GM18499 (cell line): ENCODE measurements around the gene ZNF669.
"Not testable (repeated sequence)": the region's sequence is repeated elsewhere in the genome, so short reads cannot be mapped to it uniquely, and the experiment has no call there.

ENCODE experiments used
- ATAC-seq: cut with Tn5 transposase; IDR thresholded peaks from one replicate; pipeline ENCODE4 v1.9.1; 2021; ENCODE audit warnings: moderate number of reproducible peaks; ENCODE audit not compliant: insufficient read depth, unreplicated experiment

ZNF669 gene

GRCh38 chr1:247103859-247104591 is at the start of gene ZNF669:
Gene ZNF669, minus strand, starts transcription at chr1:247104356. Its CDS starts 157 bp downstream, at chr1:247104199.
- peak; percentile 99 for ATAC-seq

GRCh38 chr1:247147781-247148180 is 43.6 kb upstream of the ZNF669 start:
- ATAC-seq = no peak

- not testable (repeated sequence) for ATAC-seq
These were observed 43.0 kb upstream of the ZNF669 start for GRCh38 chr1:247147120-247147519.

- no peak for ATAC-seq
These were observed 42.5 kb upstream of the ZNF669 start for GRCh38 chr1:247146671-247147070.

GRCh38 chr1:247145279-247145678 is 41.1 kb upstream of the ZNF669 start:
- no peak for ATAC-seq

- not testable (repeated sequence) for ATAC-seq
These were observed 35.4 kb upstream of the ZNF669 start for GRCh38 chr1:247139557-247139956.

- no peak for ATAC-seq
These were observed 27.1 kb upstream of the ZNF669 start for GRCh38 chr1:247131236-247131635.

- not testable (repeated sequence) for ATAC-seq
These were observed 23.5 kb upstream of the ZNF669 start for GRCh38 chr1:247127519-247128282.

- peak; percentile 15 for ATAC-seq
These were observed 22.4 kb upstream of the ZNF669 start for GRCh38 chr1:247126601-247127000.

GRCh38 chr1:247126166-247126565 is 22.0 kb upstream of the ZNF669 start:
- ATAC-seq = peak; percentile 97

- ATAC-seq = no peak
These were observed 17.2 kb upstream of the ZNF669 start for GRCh38 chr1:247121382-247121781.

- not testable (repeated sequence) for ATAC-seq
These were observed 16.2 kb upstream of the ZNF669 start for GRCh38 chr1:247120408-247120668.

- ATAC-seq = no peak
These were observed 15.6 kb upstream of the ZNF669 start for GRCh38 chr1:247119600-247120407.

GRCh38 chr1:247118946-247119446 is 14.8 kb upstream of the ZNF669 start:
- ATAC-seq = no peak

- ATAC-seq = no peak
These were observed 11.4 kb upstream of the ZNF669 start for GRCh38 chr1:247115545-247115944.

GRCh38 chr1:247115141-247115510 is 11.0 kb upstream of the ZNF669 start:
- no peak for ATAC-seq

GRCh38 chr1:247114351-247115140 is 10.4 kb upstream of the ZNF669 start:
- no peak for ATAC-seq

GRCh38 chr1:247113733-247114271 is 9.6 kb upstream of the ZNF669 start:
- no peak for ATAC-seq

GRCh38 chr1:247113094-247113497 is 8.9 kb upstream of the ZNF669 start:
- ATAC-seq = no peak

GRCh38 chr1:247112479-247112781 is 8.3 kb upstream of the ZNF669 start:
- no peak for ATAC-seq
